Lower leg skin (tissue), 4 donors: ENCODE measurements around the gene AGPS. TPM values are rescaled to one million over a fixed set of nuclear protein-coding genes. Genes with fewer than 3 reads are reported as not detected.

Experiments used
- total RNA-seq, 4 donors: library from RNA; depleted of rRNA; stranded (reverse); fragments of >200 nt; gene quantifications; one replicate each; pipeline ENCODE4 v1.1.0, GENCODE V29; 2016

Gene AGPS
- total RNA-seq, 4 donors from 2014 or later = 14.1 to 29.8 (median 21.0) TPM

Other genes starting within 250 kb of the AGPS start
- gene HNRNPA3, start 180.0 kb upstream of the AGPS start, total RNA-seq = 10 to 100 TPM; 32.6 to 55.9 (median 47.4) TPM
- 100 to 1,000 TPM; 120 to 156 (median 128) TPM for gene NFE2L2, start 128.0 kb upstream of the AGPS start, total RNA-seq